CD14-positive monocyte (primary cell): ENCODE measurements around the gene DLGAP5. TPM values are rescaled to one million over a fixed set of nuclear protein-coding genes. Genes with fewer than 3 reads are reported as not detected.

ENCODE experiments used
- DNase-seq, 3 donors: peaks; one replicate each; pipeline ENCODE4 v3.0.0-alpha.2; 2011 to 2022
- H2AFZ ChIP-seq: 2 replicates; pipeline ENCODE4 v1.6.0; 2012; ENCODE audit warnings: mild to moderate bottlenecking, low read depth, low read length, inconsistent platforms; ENCODE audit not compliant: insufficient read depth, poor library complexity, severe bottlenecking
- H3K27ac ChIP-seq, 2 donors: 1 replicate in 1 of 2; 2 replicates in 1 of 2; pipeline ENCODE4 v1.5.1; 2012 to 2013; ENCODE audit warnings: low read length in 2 of 2, control low read depth in 1 of 2, inconsistent platforms in 1 of 2, low read depth in 1 of 2, mild to moderate bottlenecking in 1 of 2
- H3K27me3 ChIP-seq, 2 donors: one replicate each; pipeline versions ENCODE4 v1.6.0 to v1.6.1; 2011 to 2013; ENCODE audit warnings: low read length in 2 of 2; ENCODE audit not compliant: control insufficient read depth in 2 of 2, insufficient read depth in 2 of 2
- H3K36me3 ChIP-seq, 2 donors: replicated peaks in 1 of 2; 1 replicate in 1 of 2; 2 replicates in 1 of 2; pipeline versions ENCODE4 v1.5.1 to v1.6.1; 2012 to 2013; ENCODE audit warnings: low read length in 2 of 2, control low read depth in 1 of 2, inconsistent platforms in 1 of 2, mild to moderate bottlenecking in 1 of 2; ENCODE audit not compliant: insufficient read depth in 2 of 2, control insufficient read depth in 1 of 2
- H3K4me1 ChIP-seq, 2 donors: 1 replicate in 1 of 2; 2 replicates in 1 of 2; pipeline versions ENCODE4 v1.5.1 to v1.6.1; 2012 to 2013; ENCODE audit warnings: low read length in 2 of 2, control low read depth in 1 of 2, inconsistent platforms in 1 of 2, mild to moderate bottlenecking in 1 of 2, moderate library complexity in 1 of 2; ENCODE audit not compliant: insufficient read depth in 2 of 2, control insufficient read depth in 1 of 2
- H3K4me2 ChIP-seq: replicated peaks from 2 replicates; pipeline ENCODE3; 2012; ENCODE audit warnings: low read length, moderate library complexity, mild to moderate bottlenecking; ENCODE audit not compliant: poor library complexity, severe bottlenecking; ENCODE audit errors: extremely low read depth
- H3K4me3 ChIP-seq, 3 experiments: fragments of 200-600 bp in 1 of 3; sonication (generic) in 1 of 3; replicated peaks in 1 of 3; 1 replicate in 2 of 3; 2 replicates in 1 of 3; pipeline ENCODE4 v1.5.1; 2011 to 2013; ENCODE audit warnings: low read length in 3 of 3, mild to moderate bottlenecking in 3 of 3, control low read depth in 2 of 3, low read depth in 2 of 3, inconsistent platforms in 1 of 3, moderate library complexity in 1 of 3
- H3K79me2 ChIP-seq: 2 replicates; pipeline ENCODE4 v1.6.0; 2012; ENCODE audit warnings: mild to moderate bottlenecking, control low read depth, inconsistent platforms, low read length, moderate library complexity; ENCODE audit not compliant: insufficient read depth
- H3K9ac ChIP-seq: 2 replicates; pipeline ENCODE4 v1.6.0; 2017; ENCODE audit warnings: low read length, mild to moderate bottlenecking; ENCODE audit not compliant: insufficient read depth, poor library complexity, severe bottlenecking
- H3K9me3 ChIP-seq, 2 donors: replicated peaks in 1 of 2; 1 replicate in 1 of 2; 2 replicates in 1 of 2; pipeline versions ENCODE4 v1.5.1 to v1.6.1; 2012 to 2013; ENCODE audit warnings: low read length in 2 of 2, control low read depth in 1 of 2; ENCODE audit not compliant: control insufficient read depth in 1 of 2, insufficient read depth in 1 of 2
- H4K20me1 ChIP-seq: 2 replicates; pipeline ENCODE4 v1.6.0; 2012; ENCODE audit warnings: mild to moderate bottlenecking, low read length, control low read depth, moderate library complexity; ENCODE audit not compliant: insufficient read depth
- H3K27ac Mint-ChIP-seq, 7 donors: one replicate each; pipeline ENCODE4 v1.8.0; 2020; ENCODE audit warnings: mild to moderate bottlenecking in 7 of 7, mixed read lengths in 7 of 7, moderate library complexity in 6 of 7, inconsistent platforms in 2 of 7
- H3K27me3 Mint-ChIP-seq, 3 donors: one replicate each; pipeline ENCODE4 v1.8.0; 2021 to 2022; ENCODE audit warnings: low read depth in 3 of 3, mild to moderate bottlenecking in 3 of 3, mixed read lengths in 3 of 3, moderate library complexity in 3 of 3, inconsistent platforms in 1 of 3
- H3K36me3 Mint-ChIP-seq, 2 donors: one replicate each; pipeline ENCODE4 v1.8.0; 2020; ENCODE audit warnings: mixed read lengths in 2 of 2, inconsistent platforms in 1 of 2, mild to moderate bottlenecking in 1 of 2
- H3K4me1 Mint-ChIP-seq: one replicate; pipeline ENCODE4 v1.8.0; 2020; ENCODE audit warnings: mild to moderate bottlenecking, mixed read lengths
- H3K4me3 Mint-ChIP-seq, 2 donors: one replicate each; pipeline ENCODE4 v1.8.0; 2020; ENCODE audit warnings: mild to moderate bottlenecking in 2 of 2, mixed read lengths in 2 of 2, moderate library complexity in 1 of 2
- H3K9me3 Mint-ChIP-seq, 7 donors: one replicate each; pipeline ENCODE4 v1.8.0; 2020 to 2022; ENCODE audit warnings: mixed read lengths in 7 of 7, mild to moderate bottlenecking in 6 of 7, moderate library complexity in 6 of 7, inconsistent platforms in 2 of 7
- WGBS: methylation state at CpG from one replicate; pipeline ENCODE4 v1.1.5; 2013; ENCODE audit warnings: missing lambda C conversion rate; ENCODE audit not compliant: insufficient coverage; 5-methylcytosine and 5-hydroxymethylcytosine counted together
- intact Hi-C, 2 donors: fragments of 100-400 bp; cut with micrococcal nuclease; formaldehyde crosslinking; loops; one replicate each; pipeline versions ENCODE4 v1.15.0 to v1.15.1; 2023
- polyA plus RNA-seq, 3 donors: library from polyadenylated mRNA; depleted of rRNA in 1 of 3; unstranded in 2 of 3; stranded (reverse) in 1 of 3; fragments of 300-500 nt in 2 of 3; fragments of >200 nt in 1 of 3; fragmentation: Illumina TruSeq in 2 of 3; gene quantifications; 1 replicate in 2 of 3; 2 replicates in 1 of 3; pipeline ENCODE4 v1.2.3, GENCODE V29; 2012 to 2021
- TF ChIP-seq, protein P1 (sequence below): fragments of 200-600 bp; IDR thresholded peaks from one replicate; pipeline ENCODE4 v1.8.0; 2022; ENCODE audit warnings: antibody characterized with exemption, mild to moderate bottlenecking

Gene DLGAP5
- polyA plus RNA-seq, 3 donors: 0.23 TPM; not detected in 2

DNA sequence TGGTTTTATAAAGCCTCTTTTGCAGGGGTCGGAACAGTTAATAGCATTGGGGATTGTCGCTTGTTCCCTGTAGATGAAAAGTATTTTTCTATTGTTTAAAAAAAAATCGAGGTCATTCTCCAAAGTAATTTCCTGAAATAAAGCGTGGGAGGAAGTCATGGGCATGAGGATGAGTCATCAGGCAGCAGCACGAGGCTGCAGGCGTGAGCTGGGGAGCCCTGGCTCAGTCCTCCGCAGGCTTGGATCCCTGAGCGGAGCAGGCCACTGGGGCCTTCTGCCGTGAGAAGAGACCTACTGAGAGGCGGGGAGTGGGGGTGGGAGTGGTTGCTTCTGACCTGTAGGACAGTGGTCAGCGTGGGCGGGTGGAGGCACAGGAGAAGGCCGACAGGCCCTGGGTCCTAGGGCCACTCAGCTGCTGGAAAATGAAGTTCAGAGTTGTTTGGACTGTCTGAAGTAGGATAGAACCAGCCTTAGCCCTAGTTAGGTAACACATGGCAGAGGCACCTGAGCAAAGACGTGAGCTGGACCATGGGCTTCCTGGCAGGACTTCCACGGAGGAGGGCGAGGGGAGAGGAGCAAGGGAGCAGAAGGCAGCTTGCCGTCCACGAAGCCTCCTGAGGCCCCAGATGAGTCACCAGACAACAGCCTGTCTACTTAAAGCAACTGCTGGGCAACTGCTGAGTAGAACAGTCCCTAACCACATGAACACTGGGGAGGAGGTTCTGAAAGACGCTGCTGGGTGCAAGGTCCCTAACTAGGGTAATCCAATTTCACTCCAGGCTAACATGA, 83.4 kb downstream of the DLGAP5 start:
- Mint-ChIP-seq H3K9me3 (peaks cover 5 to 31% (median 14%) of the 10 kb centered on the region in 7 donors), H3K4me3 (peak overlapping the region in 1 of 2 donors; percentile 27), H3K36me3 (peaks cover 13 to 18% of the 10 kb centered on the region in 2 donors), H3K27me3 (peaks cover 0 to 6% (median 1%) of the 10 kb centered on the region in 3 donors), H3K27ac (peak overlapping the region; percentile 98 to 100 (median 99)), H3K4me1 (peaks cover 35% of the 10 kb centered on the region)
- intact Hi-C loops: loop anchor here in 1 of 2 donors (1.0 kb wide), 1 partner anchor 10 kb away; no protein-coding TSS in a partner anchor
- Histone ChIP-seq H3K36me3 (no peaks in the 10 kb centered on the region), H3K79me2 (no peaks in the 10 kb centered on the region), H3K4me2 (no peak overlapping the region), H4K20me1 (no peaks in the 10 kb centered on the region), H3K4me1 (peaks cover 48 to 50% of the 10 kb centered on the region in 2 donors), H3K27ac (peak overlapping the region; percentile 90 to 97), H3K27me3 (no peaks in the 10 kb centered on the region), H3K9me3 (peaks cover 6 to 19% of the 10 kb centered on the region in 2 donors), H3K4me3 (no peak overlapping the region), H3K9ac (peak overlapping the region; percentile 68), H2AFZ (peak overlapping the region; percentile 31)
- TF ChIP-seq, protein P1, sequence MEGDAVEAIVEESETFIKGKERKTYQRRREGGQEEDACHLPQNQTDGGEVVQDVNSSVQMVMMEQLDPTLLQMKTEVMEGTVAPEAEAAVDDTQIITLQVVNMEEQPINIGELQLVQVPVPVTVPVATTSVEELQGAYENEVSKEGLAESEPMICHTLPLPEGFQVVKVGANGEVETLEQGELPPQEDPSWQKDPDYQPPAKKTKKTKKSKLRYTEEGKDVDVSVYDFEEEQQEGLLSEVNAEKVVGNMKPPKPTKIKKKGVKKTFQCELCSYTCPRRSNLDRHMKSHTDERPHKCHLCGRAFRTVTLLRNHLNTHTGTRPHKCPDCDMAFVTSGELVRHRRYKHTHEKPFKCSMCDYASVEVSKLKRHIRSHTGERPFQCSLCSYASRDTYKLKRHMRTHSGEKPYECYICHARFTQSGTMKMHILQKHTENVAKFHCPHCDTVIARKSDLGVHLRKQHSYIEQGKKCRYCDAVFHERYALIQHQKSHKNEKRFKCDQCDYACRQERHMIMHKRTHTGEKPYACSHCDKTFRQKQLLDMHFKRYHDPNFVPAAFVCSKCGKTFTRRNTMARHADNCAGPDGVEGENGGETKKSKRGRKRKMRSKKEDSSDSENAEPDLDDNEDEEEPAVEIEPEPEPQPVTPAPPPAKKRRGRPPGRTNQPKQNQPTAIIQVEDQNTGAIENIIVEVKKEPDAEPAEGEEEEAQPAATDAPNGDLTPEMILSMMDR: no peak
- DNase-seq: peak; percentile 97 to 98 (median 98)
- 26% methylated on average over 11 of the region's 19 CpGs for WGBS

DNA sequence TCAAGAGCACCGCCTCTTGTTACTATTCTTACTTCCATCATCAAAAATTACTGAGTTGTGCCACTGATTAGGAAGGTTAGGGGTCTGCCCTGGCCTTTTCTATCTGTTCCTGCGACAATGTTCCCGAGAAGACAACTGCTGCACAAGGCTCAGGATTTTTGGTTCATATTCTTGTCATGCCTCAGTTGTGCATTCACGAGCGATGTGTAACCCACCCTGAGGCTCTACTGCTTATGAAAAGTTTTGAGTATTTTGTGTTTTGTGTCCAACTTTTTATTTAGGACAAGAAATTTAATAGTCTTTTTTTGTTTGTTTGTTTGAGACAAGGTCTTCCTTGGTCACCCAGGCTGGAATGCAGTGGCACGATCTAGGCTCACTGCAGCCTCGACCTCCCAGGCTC, 85.4 kb downstream of the DLGAP5 start:
- Histone ChIP-seq H3K27me3 (no peaks in the 10 kb centered on the region), H3K36me3 (no peaks in the 10 kb centered on the region), H4K20me1 (no peaks in the 10 kb centered on the region), H3K79me2 (no peaks in the 10 kb centered on the region), H3K4me2 (no peak overlapping the region), H3K9me3 (peaks cover 6 to 19% of the 10 kb centered on the region in 2 donors), H3K4me1 (peaks cover 62 to 68% of the 10 kb centered on the region in 2 donors), H3K4me3 (no peak overlapping the region), H2AFZ (no peak overlapping the region), H3K27ac (peak overlapping the region in 1 of 2 donors; percentile 97), H3K9ac (no peak overlapping the region)
- intact Hi-C loops: no loop called here
- 96% methylated on average over 5 of the region's 7 CpGs for WGBS
- Mint-ChIP-seq H3K36me3 (peaks cover 10 to 20% of the 10 kb centered on the region in 2 donors), H3K27me3 (peaks cover 0 to 6% (median 0%) of the 10 kb centered on the region in 3 donors), H3K27ac (peak overlapping the region in 4 of 7 donors; percentile 30 to 83 (median 44)), H3K9me3 (peaks cover 5 to 31% (median 14%) of the 10 kb centered on the region in 7 donors), H3K4me1 (peaks cover 48% of the 10 kb centered on the region), H3K4me3 (no peak overlapping the region)
- TF ChIP-seq, protein P1: no peak
- DNase-seq: no peak
